NT2/D1 (cell line): ENCODE data around the gene PAK1.

Experiments
- DNase-seq: peaks from one replicate; pipeline ENCODE4 v3.0.0-alpha.2; 2011; ENCODE audit warnings: low read depth, low spot score
- H3K27me3 ChIP-seq: 2 replicates; pipeline ENCODE4 v1.6.0; 2011; ENCODE audit warnings: mild to moderate bottlenecking; ENCODE audit not compliant: insufficient read length, insufficient read depth
- H3K36me3 ChIP-seq: 2 replicates; pipeline ENCODE4 v1.6.1; 2011; ENCODE audit warnings: mild to moderate bottlenecking, low read length, mixed read lengths; ENCODE audit not compliant: insufficient read depth, insufficient read length
- H3K4me1 ChIP-seq: 2 replicates; pipeline ENCODE4 v1.5.1; 2011; ENCODE audit not compliant: insufficient read depth, insufficient read length
- H3K4me3 ChIP-seq: 2 replicates; pipeline ENCODE4 v1.5.1; 2011; ENCODE audit warnings: low read depth; ENCODE audit not compliant: insufficient read length
- H3K9ac ChIP-seq: 2 replicates; pipeline ENCODE4 v1.6.0; 2011; ENCODE audit warnings: low read depth; ENCODE audit not compliant: insufficient read length
- H3K9me3 ChIP-seq: 2 replicates; pipeline ENCODE4 v1.5.1; 2011; ENCODE audit warnings: mild to moderate bottlenecking, low read length; ENCODE audit not compliant: insufficient read depth
- SUZ12 ChIP-seq: IDR thresholded peaks from 2 replicates; pipeline ENCODE4 v1.6.1; 2011; ENCODE audit not compliant: insufficient read length, insufficient read depth; ENCODE audit errors: extremely low read depth
- YY1 ChIP-seq: IDR thresholded peaks from 2 replicates; pipeline ENCODE4 v1.6.1; 2011; ENCODE audit not compliant: insufficient read length, insufficient read depth
- ZNF274 ChIP-seq: IDR thresholded peaks from 2 replicates; pipeline ENCODE4 v1.6.1; 2011; ENCODE audit warnings: mild to moderate bottlenecking, low read depth, low read length

PAK1 gene

GRCh38 chr11:77473801-77474683, at the start of gene PAK1:
Gene PAK1, minus strand, starts transcription at chr11:77474094. Its CDS starts 81,574 bp downstream, at chr11:77392520.
- DNase-seq: peak; percentile 86
- TF ChIP-seq ZNF274 (no peak), YY1 (no peak), SUZ12 (no peak)
- H3K4me1 ChIP-seq: no peaks in the 10 kb centered on the region
- H3K9me3 ChIP-seq: no peaks in the 10 kb centered on the region
- peak within 1 kb of the TSS; percentile 91 for H3K9ac ChIP-seq
- H3K36me3 ChIP-seq: no peaks in the 10 kb centered on the region
- H3K27me3 ChIP-seq: no peaks in the 10 kb centered on the region
- H3K4me3 ChIP-seq: peak within 1 kb of the TSS; percentile 73

- no peak for TF ChIP-seq SUZ12
- TF ChIP-seq ZNF274: no peak
- TF ChIP-seq YY1: no peak
- H3K4me3 ChIP-seq: no peak overlapping the region
- H3K27me3 ChIP-seq: no peaks in the 10 kb centered on the region
- peak; percentile 30 for DNase-seq
- H3K4me1 ChIP-seq: no peaks in the 10 kb centered on the region
- H3K9me3 ChIP-seq: no peaks in the 10 kb centered on the region
- no peak overlapping the region for H3K9ac ChIP-seq
- H3K36me3 ChIP-seq: no peaks in the 10 kb centered on the region
Observed at GRCh38 chr11:77522215-77522614, 48.3 kb upstream of the PAK1 start.

- no peak for TF ChIP-seq SUZ12
Observed at GRCh38 chr11:77519847-77520246, 46.0 kb upstream of the PAK1 start.

GRCh38 chr11:77518471-77518870, 44.6 kb upstream of the PAK1 start:
- TF ChIP-seq YY1 (no peak), ZNF274 (no peak), SUZ12 (no peak)
- H3K4me1 ChIP-seq: no peaks in the 10 kb centered on the region
- no peaks in the 10 kb centered on the region for H3K27me3 ChIP-seq
- H3K9me3 ChIP-seq: no peaks in the 10 kb centered on the region
- H3K36me3 ChIP-seq: no peaks in the 10 kb centered on the region
- H3K4me3 ChIP-seq: no peak overlapping the region
- no peak for DNase-seq
- no peak overlapping the region for H3K9ac ChIP-seq

More at GRCh38 chr11:77519847-77520246, 46.0 kb upstream of the PAK1 start:
- no peaks in the 10 kb centered on the region for H3K36me3 ChIP-seq
- DNase-seq: no peak
- H3K4me3 ChIP-seq: no peak overlapping the region
- H3K4me1 ChIP-seq: no peaks in the 10 kb centered on the region
- no peak overlapping the region for H3K9ac ChIP-seq
- H3K9me3 ChIP-seq: no peaks in the 10 kb centered on the region
- no peaks in the 10 kb centered on the region for H3K27me3 ChIP-seq

- Histone ChIP-seq H3K27me3 (no peaks in the 10 kb centered on the region), H3K36me3 (no peaks in the 10 kb centered on the region), H3K4me1 (no peaks in the 10 kb centered on the region), H3K9ac (no peak overlapping the region), H3K4me3 (no peak overlapping the region), H3K9me3 (no peaks in the 10 kb centered on the region)
- TF ChIP-seq SUZ12: no peak
- no peak for TF ChIP-seq ZNF274
- no peak for TF ChIP-seq YY1
- DNase-seq: no peak
Observed at GRCh38 chr11:77517753-77518152, 43.9 kb upstream of the PAK1 start.

- DNase-seq: no peak
- no peak overlapping the region for H3K9ac ChIP-seq
- H3K9me3 ChIP-seq: no peaks in the 10 kb centered on the region
- no peak overlapping the region for H3K4me3 ChIP-seq
- H3K36me3 ChIP-seq: no peaks in the 10 kb centered on the region
- H3K27me3 ChIP-seq: no peaks in the 10 kb centered on the region
- no peaks in the 10 kb centered on the region for H3K4me1 ChIP-seq
- TF ChIP-seq ZNF274 (no peak), SUZ12 (no peak), YY1 (no peak)
Observed at GRCh38 chr11:77517226-77517625, 43.3 kb upstream of the PAK1 start.

- no peaks in the 10 kb centered on the region for H3K4me1 ChIP-seq
- H3K4me3 ChIP-seq: no peak overlapping the region
- no peak for DNase-seq
- no peaks in the 10 kb centered on the region for H3K27me3 ChIP-seq
- no peak overlapping the region for H3K9ac ChIP-seq
- no peak for TF ChIP-seq SUZ12
- TF ChIP-seq YY1: no peak
- no peak for TF ChIP-seq ZNF274
- H3K36me3 ChIP-seq: no peaks in the 10 kb centered on the region
- H3K9me3 ChIP-seq: no peaks in the 10 kb centered on the region
Observed at GRCh38 chr11:77515483-77515882, 41.6 kb upstream of the PAK1 start.
